ENCODE results near the gene TMA7B. TPM values are rescaled to one million over a fixed set of nuclear protein-coding genes. Genes with fewer than 3 reads are reported as not detected.

Gene TMA7B
- total RNA-seq, result not detected in 2 replicates

GRCh38 chr22:39959640-39960447 is at the start of gene TMA7B:
TSS of gene TMA7B (plus strand) at chr22:39960397. CDS start at chr22:39964375, 3,978 bp downstream.
- DNase-seq (ENCODE audit: low read depth, low spot score), result peak; percentile 33

GRCh38 chr22:39910876-39911613 is 49.2 kb upstream of the TMA7B start:
- no peak for DNase-seq (ENCODE audit: low read depth, low spot score)

- no peak for DNase-seq (ENCODE audit: low read depth, low spot score)
Measured at GRCh38 chr22:39913321-39913720, 46.9 kb upstream of the TMA7B start.

GRCh38 chr22:39913886-39914285 is 46.3 kb upstream of the TMA7B start:
- no peak for DNase-seq (ENCODE audit: low read depth, low spot score)

DNA sequence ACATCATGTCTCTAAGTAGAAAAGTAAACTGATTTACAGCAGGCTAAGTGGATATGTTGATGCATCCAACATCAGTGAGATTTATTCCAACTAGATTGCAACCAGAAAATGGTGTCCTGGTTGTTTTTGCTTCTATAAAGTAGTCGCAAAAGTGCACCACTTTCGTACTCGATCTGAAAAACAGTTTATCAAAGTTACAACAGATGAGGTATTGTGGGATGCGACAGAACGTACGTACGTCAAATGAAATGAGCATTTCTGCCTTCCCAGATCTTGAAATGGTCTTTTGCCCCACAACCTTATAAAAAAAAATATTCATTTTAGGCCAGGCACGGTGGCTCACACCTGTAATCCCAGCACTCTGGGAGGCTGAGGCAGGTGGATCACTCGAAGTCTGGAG is 45.6 kb upstream of the TMA7B start:
- no peak for DNase-seq (ENCODE audit: low read depth, low spot score)

DNA sequence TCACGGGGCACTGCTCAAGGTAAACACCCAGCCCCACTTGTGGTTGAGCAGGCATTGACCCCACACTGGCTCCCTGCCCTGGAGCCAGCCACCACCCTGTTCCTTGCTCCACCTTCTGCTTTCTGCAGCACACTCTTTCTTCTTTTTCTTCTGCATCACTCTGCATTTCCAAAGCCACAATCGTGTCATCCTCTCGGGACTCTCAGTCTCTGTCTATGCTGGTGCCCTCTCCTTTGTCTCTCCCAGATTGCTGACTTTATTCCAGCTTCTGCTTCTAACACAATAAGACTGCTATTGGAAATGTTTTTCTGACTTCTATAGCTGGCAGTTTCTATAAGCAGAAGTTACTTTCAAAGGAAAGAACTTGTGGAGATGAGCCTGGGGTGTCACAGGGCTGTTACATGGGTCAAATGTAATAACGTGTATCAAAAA is 44.9 kb upstream of the TMA7B start:
- DNase-seq (ENCODE audit: low read depth, low spot score), result no peak

DNA sequence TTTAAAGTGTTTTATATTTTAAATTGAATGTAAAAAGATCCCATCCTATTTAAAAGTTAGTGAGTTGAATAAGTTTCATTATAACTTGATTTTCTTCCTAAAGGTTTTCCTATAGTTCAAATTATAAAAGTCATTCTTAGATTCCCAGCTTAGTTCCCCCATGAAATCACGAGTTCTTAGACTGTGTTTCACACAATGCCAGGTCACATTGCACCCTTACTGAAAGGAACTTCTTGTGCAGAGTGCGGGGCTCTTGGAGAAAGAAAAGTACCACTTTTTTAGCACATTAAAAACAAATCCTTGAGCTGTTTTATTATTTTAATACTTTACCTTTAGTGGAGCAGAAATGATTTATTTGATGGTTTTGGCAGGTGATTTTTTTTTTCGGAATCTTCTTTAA is 43.7 kb upstream of the TMA7B start:
- DNase-seq (ENCODE audit: low read depth, low spot score), result no peak

DNA sequence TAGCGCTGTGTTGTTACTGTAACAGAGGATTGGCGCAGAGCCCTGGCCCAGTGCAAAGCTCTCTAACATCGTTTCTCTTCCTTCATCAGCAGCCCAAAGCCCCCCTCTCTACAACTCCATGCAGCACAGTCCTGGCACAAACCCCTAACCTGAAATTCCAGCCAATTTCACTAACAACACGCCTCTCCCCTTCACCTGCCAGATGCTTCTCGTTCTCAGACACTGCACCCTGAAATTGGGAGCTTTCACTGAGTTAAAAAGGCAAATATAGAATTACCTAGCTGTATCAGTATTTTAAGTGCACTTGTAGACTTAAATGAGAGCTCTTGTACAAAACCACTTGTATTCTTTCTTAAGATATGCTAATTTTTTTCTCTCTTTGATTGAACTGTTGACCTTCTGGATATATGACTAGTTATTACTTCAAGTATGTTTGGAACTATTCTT is 43.0 kb upstream of the TMA7B start:
- DNase-seq (ENCODE audit: low read depth, low spot score), result no peak

- DNase-seq (ENCODE audit: low read depth, low spot score), result no peak
Measured at GRCh38 chr22:39917776-39918495, 42.3 kb upstream of the TMA7B start.

DNA sequence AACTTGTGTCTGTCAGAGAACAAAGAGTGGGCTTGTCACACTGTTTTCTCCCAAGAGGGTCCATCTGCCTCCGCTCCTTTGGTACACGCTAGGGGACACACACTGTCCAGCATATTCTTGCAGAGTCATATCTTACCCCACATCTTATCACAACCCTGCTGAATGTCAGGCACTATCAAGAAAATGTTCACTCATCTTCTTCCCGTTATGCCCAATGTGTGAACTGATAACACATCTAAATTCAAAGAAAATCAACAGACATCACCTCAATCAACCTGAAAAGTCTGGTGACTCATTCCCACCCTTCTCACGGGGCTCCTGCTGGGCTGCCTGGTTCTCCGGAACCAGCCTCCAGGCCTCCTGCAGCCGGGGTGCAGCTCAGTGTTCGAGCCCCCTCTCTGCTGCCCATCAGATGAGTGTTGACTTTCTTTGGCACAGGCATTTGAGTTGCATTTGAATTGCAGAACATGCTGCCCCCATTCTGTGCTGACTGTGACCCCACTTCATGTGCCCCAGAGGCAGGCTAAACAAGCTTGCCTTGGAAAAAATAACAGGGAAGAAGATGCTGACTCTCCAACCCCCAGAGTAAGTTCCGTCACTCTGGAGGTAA is 40.0 kb upstream of the TMA7B start:
- no peak for DNase-seq (ENCODE audit: low read depth, low spot score)

DNA sequence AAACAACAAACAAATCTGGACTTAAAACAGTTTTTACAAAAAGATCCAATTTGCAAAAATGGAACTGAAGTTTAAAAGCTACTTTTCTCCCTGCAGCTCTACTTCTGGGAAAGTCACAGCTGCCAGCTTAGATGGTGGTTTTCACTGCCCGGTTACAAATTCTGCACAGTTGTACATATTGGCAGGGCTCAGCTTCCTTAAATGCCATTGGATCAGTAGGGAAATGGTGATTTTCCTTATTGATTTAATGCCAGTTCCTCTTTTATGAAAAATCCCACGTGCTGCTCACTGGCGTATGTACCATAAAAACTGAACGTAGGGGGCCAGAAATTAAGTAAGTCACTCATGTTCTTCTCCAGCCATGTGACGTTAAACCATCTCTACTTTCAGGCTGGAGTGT is 36.5 kb upstream of the TMA7B start:
- no peak for DNase-seq (ENCODE audit: low read depth, low spot score)

- no peak for DNase-seq (ENCODE audit: low read depth, low spot score)
Measured at GRCh38 chr22:39924286-39924685, 35.9 kb upstream of the TMA7B start.

GRCh38 chr22:39925273-39925672 is 34.9 kb upstream of the TMA7B start:
- DNase-seq (ENCODE audit: low read depth, low spot score), result no peak

- no peak for DNase-seq (ENCODE audit: low read depth, low spot score)
Measured at GRCh38 chr22:39925909-39926679, 34.1 kb upstream of the TMA7B start.

DNA sequence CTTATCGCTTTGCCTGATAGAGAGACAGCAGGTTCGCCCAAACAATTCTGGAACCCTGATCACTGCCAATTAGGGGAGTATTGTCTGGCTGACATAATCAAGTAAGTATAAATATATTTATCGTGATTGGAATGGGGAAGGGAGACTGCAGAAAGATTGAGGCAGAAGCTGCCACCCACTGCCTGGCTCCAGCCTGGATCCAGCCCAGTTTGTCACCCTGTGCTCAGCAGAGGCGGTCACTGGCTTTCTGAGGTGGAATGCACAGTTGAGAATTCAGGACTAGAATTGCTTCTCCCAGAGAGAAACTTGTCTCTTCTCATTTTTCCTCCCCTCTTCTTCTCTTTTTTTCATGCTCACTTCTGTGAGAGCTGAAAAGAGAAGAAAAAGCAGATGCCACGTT is 33.4 kb upstream of the TMA7B start:
- DNase-seq (ENCODE audit: low read depth, low spot score), result no peak

DNA sequence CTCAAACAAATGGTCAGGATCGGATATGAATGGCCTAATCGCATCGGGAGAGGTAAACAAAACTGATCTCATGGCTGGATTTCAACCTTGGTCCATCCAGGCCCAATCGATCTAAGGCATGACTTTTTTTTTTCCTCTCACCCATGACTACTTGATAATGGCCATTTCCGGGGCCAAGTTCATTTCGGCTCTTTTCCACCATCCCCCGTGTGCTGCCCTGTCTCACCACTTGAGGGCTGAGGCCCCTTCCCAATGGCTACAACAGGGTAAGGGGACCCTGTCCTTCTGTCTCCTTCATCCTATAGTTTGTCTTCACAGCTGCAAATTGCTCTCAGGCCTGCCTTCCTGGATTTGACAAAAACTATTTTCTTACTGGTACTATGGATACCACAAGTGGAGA is 32.7 kb upstream of the TMA7B start:
- DNase-seq (ENCODE audit: low read depth, low spot score), result no peak

DNA sequence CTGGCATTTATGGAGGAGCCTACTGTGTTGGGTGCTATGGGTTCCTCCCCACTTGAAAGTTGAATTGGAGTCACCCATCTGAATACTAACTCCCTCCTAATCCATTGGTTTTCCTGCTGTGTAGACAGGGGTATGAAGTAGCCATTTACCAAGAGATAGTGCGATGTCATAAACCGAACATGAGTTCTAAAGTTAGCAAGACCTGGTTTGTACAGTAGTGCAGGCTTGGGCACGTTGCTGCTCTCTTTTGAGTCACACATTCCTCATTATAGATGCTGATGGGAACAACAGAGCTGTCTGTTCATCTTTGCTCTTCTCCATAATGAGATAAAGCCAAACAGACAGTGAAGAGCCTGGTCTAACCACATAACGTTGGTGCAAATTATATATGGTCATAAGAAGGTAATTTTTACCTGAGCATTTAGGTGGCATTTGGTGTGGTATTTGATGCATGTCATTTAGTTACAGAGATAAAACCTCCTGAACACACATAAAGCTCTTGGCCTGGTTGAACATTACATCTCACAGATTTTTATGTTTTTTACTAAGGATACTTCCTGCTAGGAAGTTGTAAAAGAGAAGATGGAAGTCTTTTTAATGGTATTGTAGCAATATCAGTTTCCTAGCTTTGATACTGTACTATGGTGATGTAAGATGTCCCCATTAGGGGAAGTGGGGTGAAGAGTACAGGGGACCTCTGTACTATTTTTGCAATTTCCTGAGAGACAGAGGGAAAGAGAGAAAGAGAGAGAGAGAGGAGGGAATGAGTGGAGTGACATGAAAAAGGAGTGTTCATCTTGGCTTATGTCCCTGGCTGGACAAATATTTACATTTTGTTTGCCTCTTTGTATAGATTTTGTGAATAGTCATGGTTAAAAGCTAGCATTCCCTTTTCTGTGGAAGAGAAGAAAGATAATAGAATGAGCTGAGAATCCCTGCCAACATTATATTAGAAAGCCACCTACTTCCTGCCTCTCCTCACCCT is 31.4 kb upstream of the TMA7B start:
- DNase-seq (ENCODE audit: low read depth, low spot score), result no peak

DNA sequence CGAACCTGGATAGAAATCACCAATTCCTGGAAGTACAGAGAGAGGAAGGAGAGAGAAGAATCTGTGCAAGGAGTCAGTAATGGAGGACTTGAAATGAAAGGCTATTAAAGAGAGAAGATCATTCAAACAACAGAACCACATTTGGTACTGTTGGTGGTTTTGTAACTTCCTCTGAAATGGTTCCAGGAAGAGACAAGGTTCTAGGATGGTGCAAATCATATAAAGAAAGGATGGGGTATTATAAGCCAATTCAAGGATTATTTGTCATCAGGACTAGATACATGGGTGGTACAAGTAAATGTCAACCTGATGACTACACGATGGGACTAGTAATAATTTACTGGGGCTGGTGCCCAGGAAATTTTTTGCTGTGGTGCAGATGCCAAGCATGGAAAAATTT is 28.9 kb upstream of the TMA7B start:
- DNase-seq (ENCODE audit: low read depth, low spot score), result no peak

GRCh38 chr22:39932166-39932565 is 28.0 kb upstream of the TMA7B start:
- no peak for DNase-seq (ENCODE audit: low read depth, low spot score)
